Activated naive CD4-positive, alpha-beta T cell treated with anti-CD3 and anti-CD28 coated beads for 36 hours (primary cell): ENCODE data around the gene GULP1. TPM values are rescaled to one million over a fixed set of nuclear protein-coding genes. Genes with fewer than 3 reads are reported as not detected.

Source experiments
- CTCF ChIA-PET: fragments of 350-600 bp; sonication (Branson Sonifier 250); formaldehyde crosslinking; loops from one replicate; lab custom pipeline; 2021; ENCODE audit warnings: antibody characterized with exemption; lab: Charles Lee
- DNase-seq: peaks from one replicate; pipeline ENCODE4 v3.0.0-alpha.2; 2020
- H3K27ac Mint-ChIP-seq: one replicate; pipeline ENCODE4 v1.8.0; 2021; ENCODE audit warnings: mild to moderate bottlenecking, mixed read lengths
- H3K27me3 Mint-ChIP-seq: one replicate; pipeline ENCODE4 v1.8.0; 2021; ENCODE audit warnings: low read depth, mixed read lengths
- H3K36me3 Mint-ChIP-seq: one replicate; pipeline ENCODE4 v1.8.0; 2021; ENCODE audit warnings: low read depth, mixed read lengths
- H3K4me1 Mint-ChIP-seq: one replicate; pipeline ENCODE4 v1.8.0; 2021; ENCODE audit warnings: low read depth, mixed read lengths
- H3K4me3 Mint-ChIP-seq: one replicate; pipeline ENCODE4 v1.8.0; 2021; ENCODE audit warnings: mild to moderate bottlenecking, moderate library complexity, mixed read lengths
- H3K9me3 Mint-ChIP-seq: one replicate; pipeline ENCODE4 v1.8.0; 2021; ENCODE audit warnings: mixed read lengths
- intact Hi-C: fragments of 100-400 bp; cut with micrococcal nuclease; formaldehyde crosslinking; loops from one replicate; pipeline ENCODE4 v1.15.1; 2023
- total RNA-seq, 2 experiments: library from RNA; stranded (reverse); gene quantifications; one replicate each; pipeline ENCODE4 v1.2.3, GENCODE V29; 2021

The GULP1 gene
- total RNA-seq, result not detected

- Mint-ChIP-seq H3K27ac (no peak within 1 kb of the TSS), H3K36me3 (no peaks in the 10 kb centered on the region), H3K4me1 (peaks cover 10% of the 10 kb centered on the region), H3K4me3 (no peak within 1 kb of the TSS), H3K27me3 (peaks cover 41% of the 10 kb centered on the region), H3K9me3 (no peaks in the 10 kb centered on the region)
- CTCF ChIA-PET, result interaction anchor here (0.5 kb wide), 1 partner anchor 673 kb away, joined by 3 read pairs; no protein-coding TSS in a partner anchor
- peak; percentile 7 for DNase-seq
- intact Hi-C loops, result no loop called here
Measured at GRCh38 chr2:188291617-188292347, at the start of gene GULP1. GULP1 (plus strand) TSS chr2:188291874; CDS start chr2:188477703, 185,829 bp downstream.

DNA sequence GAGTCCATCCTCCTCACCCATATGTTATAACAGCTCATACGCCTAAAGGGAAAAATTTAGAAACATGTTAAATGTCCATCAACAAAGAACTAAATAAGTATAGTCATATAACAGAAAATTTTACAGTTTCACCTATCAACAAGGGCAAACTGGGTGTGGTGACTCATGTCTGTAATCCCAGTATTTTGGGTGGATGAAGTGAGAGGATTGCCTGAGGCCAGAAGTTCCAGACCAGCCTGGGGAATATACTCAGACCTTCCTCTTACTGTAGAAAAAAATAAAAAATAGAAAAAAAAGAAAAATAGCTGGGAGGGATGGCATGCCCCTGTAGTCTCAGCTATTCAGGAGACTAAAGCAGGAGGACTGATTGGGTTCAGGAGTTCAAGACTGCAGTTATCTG lies 48.3 kb upstream of the GULP1 start:
- Mint-ChIP-seq H3K27ac (no peak overlapping the region), H3K4me3 (no peak overlapping the region), H3K36me3 (no peaks in the 10 kb centered on the region), H3K27me3 (no peaks in the 10 kb centered on the region), H3K4me1 (no peaks in the 10 kb centered on the region), H3K9me3 (peaks cover 8% of the 10 kb centered on the region)
- intact Hi-C loops, result no loop called here
- DNase-seq, result no peak
- CTCF ChIA-PET, result no interaction called here

GRCh38 chr2:188244383-188244782 lies 47.3 kb upstream of the GULP1 start:
- no peaks in the 10 kb centered on the region for H3K36me3 Mint-ChIP-seq
- DNase-seq, result no peak
- no peak overlapping the region for H3K27ac Mint-ChIP-seq
- no peak overlapping the region for H3K4me3 Mint-ChIP-seq
- H3K4me1 Mint-ChIP-seq, result no peaks in the 10 kb centered on the region
- no peaks in the 10 kb centered on the region for H3K27me3 Mint-ChIP-seq
- intact Hi-C loops, result no loop called here
- peaks cover 4% of the 10 kb centered on the region for H3K9me3 Mint-ChIP-seq
- CTCF ChIA-PET, result no interaction called here

- H3K4me3 Mint-ChIP-seq, result no peak overlapping the region
- no peaks in the 10 kb centered on the region for H3K36me3 Mint-ChIP-seq
- CTCF ChIA-PET, result no interaction called here
- H3K27me3 Mint-ChIP-seq, result no peaks in the 10 kb centered on the region
- H3K4me1 Mint-ChIP-seq, result no peaks in the 10 kb centered on the region
- H3K27ac Mint-ChIP-seq, result no peak overlapping the region
- DNase-seq, result no peak
- intact Hi-C loops, result no loop called here
- peaks cover 4% of the 10 kb centered on the region for H3K9me3 Mint-ChIP-seq
Measured at GRCh38 chr2:188245230-188245629, 46.4 kb upstream of the GULP1 start.

DNA sequence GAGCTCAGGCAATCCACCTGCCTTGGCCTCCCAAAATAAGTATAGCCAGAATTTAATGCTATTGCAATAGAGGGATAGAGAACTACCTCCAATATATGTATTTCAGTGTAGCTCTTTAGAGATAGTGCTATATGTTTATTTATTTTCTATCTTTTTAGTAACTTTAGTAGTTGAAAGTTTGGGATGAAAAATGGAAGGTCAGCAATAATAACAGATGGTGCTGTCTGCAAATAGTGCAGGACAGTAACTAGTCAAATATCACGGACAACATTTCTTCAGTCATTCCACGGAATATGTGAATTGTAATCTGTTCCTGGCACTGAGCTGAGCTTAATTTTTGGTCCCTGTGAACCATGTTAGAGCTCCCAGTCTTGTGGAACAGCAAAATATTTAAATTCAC lies 43.2 kb upstream of the GULP1 start:
- CTCF ChIA-PET, result no interaction called here
- no peak for DNase-seq
- Mint-ChIP-seq H3K27ac (no peak overlapping the region), H3K9me3 (peaks cover 3% of the 10 kb centered on the region), H3K27me3 (no peaks in the 10 kb centered on the region), H3K36me3 (no peaks in the 10 kb centered on the region), H3K4me3 (no peak overlapping the region), H3K4me1 (no peaks in the 10 kb centered on the region)
- intact Hi-C loops, result no loop called here

DNA sequence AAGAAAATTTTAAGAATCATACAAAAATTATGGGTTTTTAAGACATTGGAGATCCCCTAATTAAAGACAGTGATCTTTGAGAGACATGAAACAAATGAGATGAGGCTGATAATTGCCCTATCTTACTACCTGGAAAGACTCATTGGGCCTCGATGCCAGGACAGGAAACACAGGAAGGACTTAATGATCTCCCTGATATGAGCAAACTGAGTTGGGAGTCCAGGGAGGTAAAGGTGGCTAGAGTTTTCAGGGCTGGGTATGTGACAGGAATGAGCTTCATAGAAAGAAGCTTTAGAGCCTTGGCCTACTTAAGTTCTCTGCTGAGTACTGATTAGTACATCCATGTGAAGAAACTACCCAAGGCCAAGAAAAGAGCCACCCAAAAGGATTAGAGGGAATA lies 40.6 kb upstream of the GULP1 start:
- Mint-ChIP-seq H3K4me3 (no peak overlapping the region), H3K36me3 (no peaks in the 10 kb centered on the region), H3K9me3 (peaks cover 3% of the 10 kb centered on the region), H3K27ac (no peak overlapping the region), H3K4me1 (no peaks in the 10 kb centered on the region), H3K27me3 (no peaks in the 10 kb centered on the region)
- DNase-seq, result no peak
- CTCF ChIA-PET, result no interaction called here
- intact Hi-C loops, result no loop called here

GRCh38 chr2:188256420-188256819 lies 35.3 kb upstream of the GULP1 start:
- CTCF ChIA-PET, result no interaction called here

DNA sequence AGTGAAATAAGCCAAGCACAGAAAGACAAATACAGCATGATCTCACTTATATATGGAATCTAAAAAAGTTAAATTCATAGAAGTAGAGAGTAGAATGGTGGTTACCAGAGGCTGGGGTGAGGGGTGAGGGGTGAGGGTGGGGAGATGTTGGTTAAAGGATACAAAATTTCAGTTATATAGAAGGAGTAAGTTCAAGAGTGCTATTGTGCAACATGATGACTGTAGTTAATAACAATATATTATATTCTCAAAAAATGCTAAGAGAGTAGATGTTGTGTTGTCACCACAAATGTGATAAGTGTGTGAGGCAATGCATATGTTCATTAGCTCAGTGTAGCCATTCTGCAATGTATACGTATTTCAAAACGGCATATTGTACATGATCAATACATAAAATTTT lies 26.4 kb upstream of the GULP1 start:
- CTCF ChIA-PET, result interaction anchor here (0.6 kb wide), 1 partner anchor 382 kb away, joined by 3 read pairs; no protein-coding TSS in a partner anchor
- Mint-ChIP-seq H3K27me3 (no peaks in the 10 kb centered on the region), H3K27ac (no peak overlapping the region), H3K4me3 (no peak overlapping the region), H3K9me3 (no peaks in the 10 kb centered on the region), H3K4me1 (no peaks in the 10 kb centered on the region), H3K36me3 (no peaks in the 10 kb centered on the region)
- intact Hi-C loops, result no loop called here
- no peak for DNase-seq

More at GRCh38 chr2:188256420-188256819, 35.3 kb upstream of the GULP1 start:
- H3K27me3 Mint-ChIP-seq, result no peaks in the 10 kb centered on the region
- H3K4me1 Mint-ChIP-seq, result no peaks in the 10 kb centered on the region
- H3K36me3 Mint-ChIP-seq, result no peaks in the 10 kb centered on the region
- no peak overlapping the region for H3K4me3 Mint-ChIP-seq
- no peak overlapping the region for H3K27ac Mint-ChIP-seq
- intact Hi-C loops, result no loop called here
- no peak for DNase-seq
- H3K9me3 Mint-ChIP-seq, result peaks cover 3% of the 10 kb centered on the region

- no peak overlapping the region for H3K4me3 Mint-ChIP-seq
- no peaks in the 10 kb centered on the region for H3K36me3 Mint-ChIP-seq
- no peaks in the 10 kb centered on the region for H3K9me3 Mint-ChIP-seq
- no peaks in the 10 kb centered on the region for H3K27me3 Mint-ChIP-seq
- no peak overlapping the region for H3K27ac Mint-ChIP-seq
- CTCF ChIA-PET, result no interaction called here
- DNase-seq, result no peak
- intact Hi-C loops, result no loop called here
- H3K4me1 Mint-ChIP-seq, result no peaks in the 10 kb centered on the region
Measured at GRCh38 chr2:188267776-188268175, 23.9 kb upstream of the GULP1 start.

DNA sequence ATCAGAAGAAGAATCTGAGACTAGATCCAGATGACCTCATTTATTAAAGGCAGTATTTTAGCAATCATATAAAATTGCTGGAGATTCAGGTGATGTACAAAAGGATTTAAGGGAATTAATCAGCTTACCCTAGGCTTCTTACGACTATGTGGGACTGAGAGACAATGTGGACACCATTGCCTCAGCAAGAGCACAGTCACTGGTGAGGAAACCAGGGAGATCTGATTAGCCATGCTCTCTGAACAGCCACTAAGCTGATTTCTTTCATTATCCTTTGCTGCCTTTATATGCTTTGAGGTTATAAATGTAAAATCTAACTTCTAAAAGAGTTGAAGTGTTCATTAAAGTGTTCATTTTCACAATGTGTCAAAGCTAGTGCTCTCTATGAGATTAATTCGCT lies 22.7 kb upstream of the GULP1 start:
- intact Hi-C loops, result no loop called here
- DNase-seq, result no peak
- H3K36me3 Mint-ChIP-seq, result no peaks in the 10 kb centered on the region
- H3K27ac Mint-ChIP-seq, result no peak overlapping the region
- H3K4me1 Mint-ChIP-seq, result no peaks in the 10 kb centered on the region
- no peaks in the 10 kb centered on the region for H3K9me3 Mint-ChIP-seq
- CTCF ChIA-PET, result no interaction called here
- H3K27me3 Mint-ChIP-seq, result no peaks in the 10 kb centered on the region
- H3K4me3 Mint-ChIP-seq, result no peak overlapping the region

GRCh38 chr2:188272121-188272520 lies 19.6 kb upstream of the GULP1 start:
- no peaks in the 10 kb centered on the region for H3K27me3 Mint-ChIP-seq
- H3K9me3 Mint-ChIP-seq, result no peaks in the 10 kb centered on the region
- H3K36me3 Mint-ChIP-seq, result no peaks in the 10 kb centered on the region
- CTCF ChIA-PET, result no interaction called here
- no peak overlapping the region for H3K4me3 Mint-ChIP-seq
- H3K4me1 Mint-ChIP-seq, result no peaks in the 10 kb centered on the region
- intact Hi-C loops, result no loop called here
- no peak overlapping the region for H3K27ac Mint-ChIP-seq
- no peak for DNase-seq

GRCh38 chr2:188274274-188274673 lies 17.4 kb upstream of the GULP1 start:
- DNase-seq, result no peak
- intact Hi-C loops, result no loop called here
- Mint-ChIP-seq H3K27ac (no peak overlapping the region), H3K9me3 (no peaks in the 10 kb centered on the region), H3K4me3 (no peak overlapping the region), H3K36me3 (no peaks in the 10 kb centered on the region), H3K4me1 (no peaks in the 10 kb centered on the region), H3K27me3 (no peaks in the 10 kb centered on the region)
- CTCF ChIA-PET, result no interaction called here

DNA sequence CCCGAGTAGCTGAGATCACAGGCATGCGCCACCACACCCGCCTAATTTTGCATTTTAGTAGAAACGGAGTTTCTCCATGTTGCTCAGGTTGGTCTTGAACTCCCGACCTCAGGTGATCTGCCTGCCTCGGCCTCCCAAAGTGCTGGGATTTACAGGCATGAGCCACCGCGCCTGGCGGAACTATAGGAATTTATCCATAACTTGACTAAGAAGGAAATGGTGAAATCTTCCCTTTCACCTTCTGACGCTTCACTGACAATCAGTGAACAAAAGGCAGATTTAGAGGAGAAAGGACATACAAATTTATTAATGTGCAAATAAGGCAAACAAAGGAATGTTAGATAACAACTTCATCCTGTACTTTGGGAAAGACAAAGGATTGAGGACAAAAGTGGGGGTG lies 15.4 kb upstream of the GULP1 start:
- Mint-ChIP-seq H3K36me3 (no peaks in the 10 kb centered on the region), H3K4me1 (no peaks in the 10 kb centered on the region), H3K9me3 (no peaks in the 10 kb centered on the region), H3K27ac (no peak overlapping the region), H3K4me3 (no peak overlapping the region), H3K27me3 (no peaks in the 10 kb centered on the region)
- CTCF ChIA-PET, result no interaction called here
- DNase-seq, result no peak
- intact Hi-C loops, result no loop called here
